Esophagus muscularis mucosa (tissue), 4 donors: Measurements from ENCODE around the gene CNTNAP2.

Experiments
- CTCF ChIP-seq, 3 experiments: fragments of 200-600 bp in 2 of 3; fragments of 450-650 bp in 1 of 3; sonication (generic) in 2 of 3; IDR thresholded peaks; one replicate each; pipeline ENCODE4 v1.5.1; 2017 to 2019; ENCODE audit warnings: antibody characterized with exemption in 3 of 3, mild to moderate bottlenecking in 2 of 3, moderate library complexity in 1 of 3
- EP300 ChIP-seq: sonication (generic); formaldehyde crosslinking; IDR thresholded peaks from one replicate; pipeline ENCODE4 v1.6.1; 2017; ENCODE audit warnings: antibody characterized with exemption
- POLR2A ChIP-seq: fragments of 450-650 bp; IDR thresholded peaks from one replicate; pipeline ENCODE4 v1.6.1; 2017; ENCODE audit warnings: antibody characterized with exemption, moderate library complexity, mild to moderate bottlenecking, low read depth
- POLR2AphosphoS5 ChIP-seq, 2 donors: sonication (generic); formaldehyde crosslinking; IDR thresholded peaks; one replicate each; pipeline ENCODE4 v1.6.1; 2017; ENCODE audit warnings: antibody characterized with exemption in 2 of 2

DNA sequence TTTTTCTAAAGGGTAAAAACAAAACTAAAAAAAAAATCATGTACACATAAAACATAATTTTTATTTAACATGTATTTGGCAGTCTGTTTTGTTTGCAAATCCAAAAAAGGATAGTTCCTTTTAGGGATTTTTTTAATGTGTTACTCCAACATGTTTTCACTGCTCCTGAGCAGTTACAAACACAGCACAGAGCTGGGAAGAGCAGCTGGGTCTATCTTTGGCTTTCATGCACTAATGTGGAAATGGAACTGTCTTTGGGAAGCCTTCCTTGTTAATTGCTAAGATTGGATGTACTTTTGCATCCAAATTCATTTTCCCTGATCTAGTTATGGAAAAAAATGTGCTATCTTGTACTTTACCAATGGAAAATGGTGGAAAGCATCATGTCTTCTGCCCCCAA is 1035.1 kb downstream of the CNTNAP2 start:
- TF ChIP-seq CTCF (IDR thresholded peaks at IDR 0.05), result no peak
- TF ChIP-seq EP300, result no peak
- TF ChIP-seq POLR2A, result no peak
- TF ChIP-seq POLR2AphosphoS5 (IDR thresholded peaks at IDR 0.05), result no peak
